Stimulated activated CD4-positive, alpha-beta T cell treated with anti-CD3 and anti-CD28 coated beads, Interleukin-15, amount 100 ng/mL, for 24 hours (primary cell): ENCODE data around the gene ATP5PO.
"Not testable (repeated sequence)": the region's sequence is repeated elsewhere in the genome, so short reads cannot be mapped to it uniquely, and the experiment has no call there.

Experiments used
- DNase-seq: peaks from one replicate; pipeline ENCODE4 v3.0.0-alpha.2; 2020

Gene ATP5PO

DNA sequence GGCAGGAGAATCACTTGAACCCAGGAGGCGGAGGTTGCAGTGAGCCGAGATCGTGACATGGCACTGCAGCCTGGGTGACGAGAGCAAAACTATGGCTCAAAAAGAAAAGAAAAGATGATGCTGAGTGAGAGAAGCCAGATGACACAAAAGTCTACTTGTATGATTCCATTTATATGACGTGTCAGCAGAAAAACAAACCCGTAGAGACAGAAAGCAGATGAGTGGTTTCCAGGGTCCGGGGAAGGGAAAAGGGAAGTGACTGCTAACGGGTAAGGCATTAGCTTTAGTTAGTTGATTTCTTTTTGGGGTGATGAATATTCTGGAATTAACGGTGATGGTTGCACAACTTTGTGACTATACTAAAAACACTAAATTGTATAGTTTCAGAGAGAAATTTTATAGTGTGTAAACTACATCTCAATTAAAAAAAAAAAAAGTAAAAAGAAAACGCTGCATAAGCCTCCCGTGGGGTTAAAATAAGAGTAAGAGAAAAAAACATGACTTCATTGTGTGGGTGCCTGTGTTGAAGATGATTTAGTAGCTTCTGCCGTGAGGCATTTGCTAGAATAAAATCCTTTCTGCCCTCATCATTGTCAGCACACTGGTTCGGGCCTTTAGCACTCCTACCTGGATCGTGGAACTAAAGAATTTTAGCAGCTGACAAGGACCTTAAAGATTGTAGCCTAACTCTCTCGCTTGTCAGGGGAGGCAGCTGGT lies 24.7 kb upstream of the ATP5PO start:
- no peak for DNase-seq

- DNase-seq, result no peak
Observed at GRCh38 chr21:33939226-33939625, 23.6 kb upstream of the ATP5PO start.

- no peak for DNase-seq
Observed at GRCh38 chr21:33938381-33938780, 22.8 kb upstream of the ATP5PO start.

- DNase-seq, result peak; percentile 54
Observed at GRCh38 chr21:33937931-33938339, 22.3 kb upstream of the ATP5PO start.

- DNase-seq, result no peak
Observed at GRCh38 chr21:33937146-33937545, 21.5 kb upstream of the ATP5PO start.

DNA sequence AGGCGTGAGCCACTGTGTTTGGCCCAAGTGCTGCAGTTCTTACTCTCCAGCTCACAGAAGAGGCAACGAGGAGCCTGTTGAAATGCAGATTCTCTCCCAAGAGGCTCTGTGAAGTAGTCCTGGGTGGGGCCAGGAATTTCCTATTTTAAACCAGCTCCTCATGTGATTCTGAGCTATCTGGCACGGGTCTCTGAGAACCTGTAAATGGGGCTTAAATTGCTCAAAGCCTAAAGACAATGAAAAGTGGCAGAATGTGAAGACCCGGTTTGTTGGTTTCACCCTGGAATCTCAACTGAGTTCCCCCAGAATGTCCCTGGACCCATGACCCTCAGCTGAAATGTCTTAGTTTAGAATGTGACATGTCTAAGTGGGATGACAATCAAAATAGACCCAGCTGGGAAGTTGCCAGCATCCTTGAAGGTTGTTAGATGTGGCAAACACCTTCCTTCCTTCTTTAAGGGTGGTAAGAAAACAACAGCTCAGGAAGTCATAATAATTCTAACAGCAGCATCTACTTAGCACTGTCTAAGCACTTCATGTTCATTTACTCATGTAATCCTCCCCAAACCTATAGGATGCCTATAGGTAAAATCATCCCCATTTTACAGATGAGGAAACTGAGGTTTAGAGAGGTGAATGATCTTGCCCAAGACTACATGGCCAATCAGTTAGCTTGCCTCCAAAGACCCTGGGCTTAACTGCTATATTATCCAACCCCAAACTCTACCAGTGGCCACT lies 20.9 kb upstream of the ATP5PO start:
- no peak for DNase-seq

GRCh38 chr21:33932731-33933130 lies 17.1 kb upstream of the ATP5PO start:
- DNase-seq, result no peak

- no peak for DNase-seq
Observed at GRCh38 chr21:33931799-33932390, 16.3 kb upstream of the ATP5PO start.

GRCh38 chr21:33931052-33931798 lies 15.6 kb upstream of the ATP5PO start:
- peak; percentile 61 for DNase-seq

DNA sequence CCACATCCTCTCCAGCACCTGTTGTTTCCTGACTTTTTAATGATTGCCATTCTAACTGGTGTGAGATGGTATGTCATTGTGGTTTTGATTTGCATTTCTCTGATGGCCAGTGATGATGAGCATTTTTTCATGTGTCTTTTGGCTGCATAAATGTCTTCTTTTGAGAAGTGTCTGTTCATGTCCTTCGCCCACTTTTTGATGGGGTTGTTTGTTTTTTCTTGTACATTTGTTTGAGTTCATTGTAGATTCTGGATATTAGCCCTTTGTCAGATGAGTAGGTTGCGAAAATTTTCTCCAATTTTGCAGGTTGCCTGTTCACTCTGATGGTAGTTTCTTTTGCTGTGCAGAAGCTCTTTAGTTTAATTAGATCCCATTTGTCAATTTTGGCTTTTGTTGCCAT lies 10.6 kb upstream of the ATP5PO start:
- not testable (repeated sequence) for DNase-seq

GRCh38 chr21:33924766-33925100 lies 9.1 kb upstream of the ATP5PO start:
- DNase-seq, result no peak

DNA sequence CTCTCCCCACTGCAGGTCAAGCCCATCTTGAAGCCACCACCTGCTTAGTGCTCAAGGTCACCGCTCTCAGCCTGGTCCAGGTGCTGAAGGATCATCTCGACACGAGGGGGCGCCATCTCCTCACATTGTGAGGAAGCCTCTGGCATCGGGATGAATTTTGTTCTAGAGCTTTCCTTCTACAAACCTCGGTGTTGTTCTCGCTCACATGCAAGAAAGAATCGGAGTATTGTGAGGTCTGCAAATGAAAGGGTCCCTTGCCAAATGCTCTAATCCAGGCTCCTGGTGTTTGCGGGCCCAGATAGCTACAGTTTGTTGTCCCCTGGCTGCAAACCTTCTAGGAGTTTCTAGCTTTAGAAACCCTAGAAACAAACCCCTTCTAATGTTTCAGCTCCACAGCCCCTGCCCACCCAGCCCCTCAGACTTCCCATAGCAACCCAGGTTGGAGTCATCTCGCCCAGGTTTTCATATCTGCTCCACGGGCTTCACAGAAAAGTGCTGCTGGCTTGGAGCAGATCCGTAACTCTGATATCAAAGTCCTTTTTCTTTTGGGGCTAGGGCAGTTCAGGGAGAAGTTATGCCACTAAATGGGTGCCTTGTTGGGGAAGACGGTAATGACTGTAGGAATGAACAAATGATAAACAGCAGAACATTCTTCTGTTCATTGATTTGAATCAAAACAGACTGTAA lies 8.6 kb upstream of the ATP5PO start:
- DNase-seq, result peak; percentile 93

GRCh38 chr21:33917421-33917820 lies 1.8 kb upstream of the ATP5PO start:
- DNase-seq, result no peak

DNA sequence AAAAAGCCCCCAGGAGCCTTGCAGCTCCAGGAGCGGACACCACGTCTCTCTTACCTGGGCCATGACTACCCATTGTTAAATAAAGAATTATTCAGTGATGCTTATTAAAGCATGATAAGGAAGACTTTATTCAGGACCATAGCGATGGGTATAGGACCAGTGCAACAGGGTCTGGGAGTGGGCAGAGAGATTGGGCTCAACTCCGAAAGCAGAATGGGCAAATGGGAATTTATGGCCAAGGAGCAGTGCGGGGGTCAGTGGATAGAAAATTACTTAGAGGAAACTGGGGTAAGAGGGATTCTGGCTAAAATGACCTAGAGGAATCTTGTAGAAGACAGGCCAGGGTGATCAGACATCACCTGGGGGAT lies 580 bp upstream of the ATP5PO start:
- DNase-seq, result no peak

DNA sequence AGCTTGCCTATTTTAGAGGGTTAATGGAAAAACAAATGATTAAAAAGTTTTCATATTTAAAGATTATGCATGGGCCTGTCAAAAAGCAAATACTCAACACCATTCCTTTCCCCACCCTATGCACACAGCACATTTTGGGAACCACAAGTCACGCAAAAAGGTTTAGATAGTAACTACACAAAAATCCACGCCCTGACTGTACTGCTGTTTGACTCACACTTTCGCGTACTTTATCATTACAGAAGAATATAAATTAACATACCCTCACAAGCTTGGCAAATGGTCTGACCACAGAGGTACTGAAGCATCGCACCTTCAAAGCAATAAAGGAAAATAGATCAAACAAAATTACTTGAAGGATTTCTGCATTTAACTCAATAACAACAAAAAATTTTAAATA lies 1.4 kb downstream of the ATP5PO start:
- no peak for DNase-seq

- no peak for DNase-seq
Observed at GRCh38 chr21:33909756-33910155, 5.8 kb downstream of the ATP5PO start.

DNA sequence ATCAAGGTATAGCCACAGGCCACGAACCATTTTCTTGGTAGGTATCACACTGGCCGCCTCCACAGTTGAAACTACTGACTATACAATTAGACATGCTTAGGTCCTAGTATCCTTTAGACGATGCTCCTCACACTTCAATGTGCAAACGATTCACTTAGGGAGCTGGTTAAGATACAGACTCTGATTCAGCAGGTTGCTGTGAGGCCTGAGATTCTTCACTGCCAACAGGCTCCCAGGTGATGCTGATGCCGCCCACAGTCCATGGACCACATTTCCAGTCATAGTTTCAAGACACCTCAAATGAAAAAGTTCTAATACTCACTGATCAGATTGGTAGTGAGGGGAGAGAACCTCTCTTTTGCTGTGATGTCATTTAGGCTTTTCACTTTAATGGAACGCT lies 6.8 kb downstream of the ATP5PO start:
- DNase-seq, result peak; percentile 67

DNA sequence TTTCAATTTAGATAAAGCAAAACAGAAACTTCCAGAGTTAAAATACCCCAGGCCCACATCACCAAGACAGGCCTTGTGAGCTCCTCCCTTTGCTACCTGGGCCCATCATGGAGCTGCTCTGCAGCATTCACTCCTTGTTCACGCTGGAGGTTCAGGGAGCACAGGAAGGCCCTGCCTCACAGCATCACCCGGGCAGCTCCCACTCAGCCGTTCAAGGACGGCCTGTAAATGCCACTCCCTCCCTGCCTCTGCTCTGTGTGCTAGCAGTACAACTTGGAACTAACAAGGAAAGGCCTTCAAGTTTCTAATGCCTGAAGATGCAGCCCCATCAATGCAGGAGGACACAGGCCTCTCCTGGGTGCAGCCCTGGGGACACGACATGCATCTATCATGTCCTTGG lies 11.6 kb downstream of the ATP5PO start:
- DNase-seq, result no peak

DNA sequence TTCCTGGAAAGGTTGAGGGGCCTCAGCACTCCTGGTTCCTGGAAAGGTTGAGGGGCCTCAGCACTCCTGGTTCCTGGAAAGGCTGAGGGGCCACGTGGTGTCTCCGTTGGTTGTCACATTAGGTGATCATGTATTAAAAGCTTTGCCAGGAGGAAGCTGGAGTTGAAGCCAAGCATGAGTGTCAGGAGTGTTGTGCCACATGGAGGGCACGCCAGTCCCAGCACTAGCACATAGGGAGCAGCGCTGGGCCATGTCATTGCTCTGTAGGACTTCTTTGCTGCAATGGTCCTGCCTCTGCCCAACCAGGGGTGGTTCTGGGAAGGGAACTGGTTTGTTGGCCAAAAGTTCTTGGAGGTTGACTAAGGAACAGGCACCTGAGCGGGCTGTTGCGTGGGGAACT lies 13.3 kb downstream of the ATP5PO start:
- DNase-seq, result no peak

DNA sequence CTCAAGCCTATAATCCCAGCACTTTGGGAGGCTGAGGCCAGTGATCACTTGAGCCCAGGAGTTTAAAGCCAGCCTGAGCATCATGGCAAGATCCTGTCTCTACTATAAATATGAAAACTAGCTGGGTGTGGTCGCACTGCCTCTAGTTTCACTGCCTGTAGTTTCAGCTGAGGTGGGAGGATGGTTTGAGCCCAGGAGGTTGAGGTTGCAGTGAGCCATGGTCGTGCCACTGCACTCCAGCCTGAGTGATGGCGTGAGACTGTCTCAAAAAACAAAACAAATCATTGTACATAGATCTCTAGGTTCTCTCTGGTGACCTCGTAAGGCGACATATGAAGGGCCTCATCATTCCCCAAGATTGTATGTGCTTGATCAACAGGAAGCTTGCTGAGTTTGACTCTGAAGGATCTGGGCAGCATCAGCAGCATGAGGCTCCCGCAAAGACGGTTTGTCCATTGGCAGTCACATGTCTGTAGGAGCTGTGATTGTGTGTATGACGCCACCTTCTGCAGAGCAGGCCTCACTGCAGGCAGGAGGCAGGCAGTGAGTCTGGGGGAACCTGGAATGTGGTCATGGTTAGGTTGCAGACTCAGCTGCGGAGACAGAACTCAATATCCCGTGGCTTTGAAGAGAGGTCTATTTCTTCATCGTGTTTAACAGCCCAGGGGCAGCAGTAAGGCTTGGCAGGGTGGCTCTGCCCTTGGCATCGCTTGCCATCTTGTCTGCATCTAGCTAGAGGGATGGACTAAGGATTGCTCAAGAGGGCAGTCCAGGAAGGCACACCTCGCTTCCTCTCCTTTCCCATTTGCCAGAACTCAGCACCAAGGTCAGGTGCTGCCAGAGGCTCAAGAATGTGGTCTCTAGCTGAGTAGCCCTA lies 14.0 kb downstream of the ATP5PO start:
- DNase-seq, result no peak

GRCh38 chr21:33899199-33899598 lies 16.4 kb downstream of the ATP5PO start:
- no peak for DNase-seq

- DNase-seq, result no peak
Observed at GRCh38 chr21:33898586-33898985, 17.0 kb downstream of the ATP5PO start.
